ENCODE results near the gene SLC25A43.
"Not testable (repeated sequence)": the region's sequence is repeated elsewhere in the genome, so short reads cannot be mapped to it uniquely, and the experiment has no call there.

SLC25A43 gene

GRCh38 chrX:119398974-119399771, at the start of gene SLC25A43:
Gene SLC25A43, plus strand, starts transcription at chrX:119399336. Its CDS starts 68 bp downstream, at chrX:119399404.
- peak; percentile 82 for DNase-seq (ENCODE audit: extremely low spot score)
- ChIA-PET POLR2A (no interaction called here), CTCF (interaction anchor here (1.4 kb wide), 1 partner anchor 70 kb away, joined by 3 read pairs; no protein-coding TSS in a partner anchor)
- no peak for TF ChIP-seq CTCF (IDR thresholded peaks at IDR 0.05; ENCODE audit: control extremely low read depth, extremely low read depth, low read depth, missing control alignments)

- TF ChIP-seq CTCF (IDR thresholded peaks at IDR 0.05; ENCODE audit: control extremely low read depth, extremely low read depth, low read depth, missing control alignments) = no peak
- ChIA-PET POLR2A (no interaction called here), CTCF (no interaction called here)
- DNase-seq (ENCODE audit: extremely low spot score) = no peak
Observed at GRCh38 chrX:119359618-119360382, 39.3 kb upstream of the SLC25A43 start.

- POLR2A ChIA-PET; DNase-seq (ENCODE audit: extremely low spot score); CTCF ChIA-PET: not testable (repeated sequence)
Observed at GRCh38 chrX:119361451-119361850, 37.7 kb upstream of the SLC25A43 start.

GRCh38 chrX:119362074-119362473, 37.1 kb upstream of the SLC25A43 start:
- CTCF ChIA-PET; DNase-seq (ENCODE audit: extremely low spot score); POLR2A ChIA-PET: not testable (repeated sequence)

GRCh38 chrX:119363391-119363790, 35.7 kb upstream of the SLC25A43 start:
- ChIA-PET CTCF (no interaction called here), POLR2A (no interaction called here)
- TF ChIP-seq CTCF (IDR thresholded peaks at IDR 0.05; ENCODE audit: control extremely low read depth, extremely low read depth, low read depth, missing control alignments) = no peak

GRCh38 chrX:119371861-119372260, 27.3 kb upstream of the SLC25A43 start:
- DNase-seq (ENCODE audit: extremely low spot score); POLR2A ChIA-PET: not testable (repeated sequence)
- CTCF ChIA-PET = interaction anchor here (1.5 kb wide), 1 partner anchor 11 kb away, joined by 3 read pairs; no protein-coding TSS in a partner anchor

More at GRCh38 chrX:119363391-119363790, 35.7 kb upstream of the SLC25A43 start:
- DNase-seq (ENCODE audit: extremely low spot score) = no peak

- TF ChIP-seq CTCF (IDR thresholded peaks at IDR 0.05; ENCODE audit: control extremely low read depth, extremely low read depth, low read depth, missing control alignments) = no peak
- DNase-seq (ENCODE audit: extremely low spot score) = no peak
- POLR2A ChIA-PET = no interaction called here
- CTCF ChIA-PET = no interaction called here
Observed at GRCh38 chrX:119374736-119375135, 24.4 kb upstream of the SLC25A43 start.

GRCh38 chrX:119375561-119375960, 23.6 kb upstream of the SLC25A43 start:
- CTCF ChIA-PET = no interaction called here
- TF ChIP-seq CTCF (IDR thresholded peaks at IDR 0.05; ENCODE audit: control extremely low read depth, extremely low read depth, low read depth, missing control alignments) = no peak
- no peak for DNase-seq (ENCODE audit: extremely low spot score)

More at GRCh38 chrX:119375561-119375960, 23.6 kb upstream of the SLC25A43 start:
- POLR2A ChIA-PET = no interaction called here
